HG03469 (cell line): Measurements from ENCODE around the gene MBOAT1.
"Not testable (repeated sequence)": the region's sequence is repeated elsewhere in the genome, so short reads cannot be mapped to it uniquely, and the experiment has no call there.

Experiments used
- ATAC-seq: cut with Tn5 transposase; IDR thresholded peaks from one replicate; pipeline ENCODE4 v1.9.1; 2021; ENCODE audit warnings: mild to moderate bottlenecking, moderate library complexity, moderate number of reproducible peaks; ENCODE audit not compliant: unreplicated experiment

MBOAT1 gene

DNA sequence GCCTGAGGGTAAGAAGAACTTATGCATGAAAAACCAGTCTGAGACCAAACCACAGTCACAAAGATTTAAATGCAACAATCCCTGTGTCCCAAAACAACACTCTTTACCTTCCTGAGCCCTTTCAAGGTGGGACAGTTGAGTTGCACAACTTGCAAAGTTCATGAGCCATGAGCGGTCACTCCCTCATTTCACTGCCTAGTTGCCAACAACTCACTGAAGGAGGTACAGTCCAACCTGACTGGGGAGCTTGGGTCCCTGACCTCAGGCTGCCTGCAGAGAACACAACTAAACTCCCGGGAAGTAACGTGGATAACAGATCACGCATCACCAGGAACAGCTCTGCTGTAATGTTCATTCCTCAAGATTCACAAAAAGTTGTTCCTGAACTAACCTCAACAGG is 69.4 kb downstream of the MBOAT1 start:
- ATAC-seq, result no peak

DNA sequence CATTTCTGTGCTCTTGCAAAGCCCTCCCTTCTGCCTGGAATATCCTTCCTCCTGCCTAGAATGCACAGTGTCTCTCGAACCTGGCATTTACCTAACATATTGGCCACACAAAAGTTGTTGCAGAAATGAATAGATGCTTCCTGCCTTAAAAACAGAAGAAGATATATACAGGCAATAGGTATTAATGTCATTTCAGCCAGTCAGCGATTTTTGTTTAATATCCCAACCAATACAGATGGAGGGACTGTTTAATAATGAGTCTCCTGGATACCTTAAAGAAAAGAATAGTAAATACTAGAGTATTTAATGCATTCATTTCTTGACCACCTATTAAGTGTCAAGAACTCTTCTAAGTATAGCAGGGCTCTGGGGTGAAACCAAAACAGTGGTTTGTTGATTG is 70.3 kb downstream of the MBOAT1 start:
- ATAC-seq, result no peak

DNA sequence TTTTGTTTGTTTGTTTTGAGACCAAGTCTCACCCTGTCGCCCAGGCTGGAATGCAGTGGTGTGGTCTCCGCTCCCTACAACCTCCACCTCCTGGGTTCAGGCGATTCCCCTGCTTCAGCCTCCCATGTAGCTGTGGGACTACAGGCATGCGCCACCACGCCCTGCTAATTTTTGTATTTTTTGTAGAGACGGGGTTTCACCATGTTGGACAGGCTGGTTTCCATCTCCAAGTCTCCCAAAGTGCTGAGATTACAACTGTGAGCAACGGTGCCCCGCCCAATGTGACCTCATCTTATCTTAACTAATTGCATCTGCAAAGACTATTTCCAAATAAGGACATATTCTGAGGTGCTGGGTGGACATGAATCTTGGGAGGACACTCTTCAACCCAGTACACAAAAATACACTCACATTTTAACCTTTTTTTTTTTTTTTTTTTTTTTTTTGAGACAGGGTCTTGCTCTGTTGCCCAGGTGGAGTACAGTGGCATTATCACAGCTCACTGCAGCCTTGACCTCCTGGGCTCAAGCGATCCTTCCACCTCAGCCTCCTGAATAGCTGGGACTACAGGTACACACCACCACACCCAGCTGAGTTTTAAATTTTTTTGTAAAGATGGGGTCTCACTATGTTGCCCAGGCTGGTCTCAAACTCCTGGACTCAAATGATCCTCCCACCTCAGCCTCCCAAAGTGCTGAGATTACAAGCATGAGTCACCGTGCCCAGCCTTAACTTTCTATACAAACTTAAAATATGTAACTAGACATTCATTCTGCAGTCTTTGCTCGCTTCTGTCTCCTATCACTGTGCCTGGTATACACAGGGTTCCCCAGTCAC is 72.9 kb downstream of the MBOAT1 start:
- ATAC-seq, result not testable (repeated sequence)

DNA sequence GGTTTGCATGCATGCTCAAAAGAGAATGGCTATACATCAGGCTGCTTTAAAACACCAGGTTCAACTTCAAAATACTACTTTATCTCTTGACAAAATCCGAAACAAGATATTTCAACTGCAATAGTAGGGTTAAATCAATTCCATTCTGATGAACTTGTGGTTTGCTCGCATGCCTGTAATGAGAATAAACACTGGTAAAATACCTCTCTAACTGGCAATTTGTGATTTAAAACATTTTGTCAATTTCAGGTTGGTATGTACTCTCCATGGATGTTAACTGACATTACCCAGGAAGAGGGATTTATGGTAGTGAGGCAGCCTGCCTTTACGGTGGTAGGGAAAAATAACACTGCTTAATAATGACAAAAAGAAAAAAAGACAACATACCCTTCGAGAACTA is 74.4 kb downstream of the MBOAT1 start:
- ATAC-seq, result no peak

DNA sequence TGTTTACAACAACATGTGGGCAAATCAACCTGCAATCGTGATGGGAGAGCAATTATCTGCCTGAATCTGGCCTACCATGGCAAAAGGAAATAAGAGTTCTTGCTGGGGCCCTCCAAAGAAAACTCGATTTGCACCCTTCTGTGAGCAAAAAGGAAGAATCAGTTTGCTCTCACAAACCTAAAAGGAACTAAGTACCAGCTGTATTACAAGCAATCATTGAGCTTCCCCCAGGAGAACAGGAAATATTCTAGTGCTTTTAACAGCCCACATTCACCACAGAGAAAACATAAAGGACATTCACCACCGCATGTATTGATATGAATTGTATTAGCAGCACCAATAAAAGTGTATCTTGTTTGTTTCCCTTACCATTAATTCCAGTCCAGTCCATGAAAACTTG is 75.0 kb downstream of the MBOAT1 start:
- ATAC-seq, result no peak

GRCh38 chr6:20135677-20136268 is 76.5 kb downstream of the MBOAT1 start:
- no peak for ATAC-seq

DNA sequence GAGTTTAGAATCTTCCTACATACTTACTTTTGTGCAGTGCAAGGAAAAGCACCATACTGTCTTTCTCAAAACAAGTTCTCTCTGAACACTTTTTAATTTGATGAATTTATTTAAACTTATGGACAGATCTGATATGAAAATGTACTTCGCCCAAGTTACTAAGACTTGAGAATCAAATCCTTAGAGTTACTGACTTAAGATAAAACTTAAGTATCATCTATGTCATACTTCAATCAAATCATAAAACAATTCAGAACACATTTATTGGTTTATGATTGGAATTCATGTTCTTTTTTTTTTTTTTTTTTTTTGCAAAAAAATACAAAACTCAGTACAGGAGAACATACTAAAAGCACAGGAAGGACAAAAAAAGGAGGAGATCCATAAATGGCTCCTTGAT is 77.7 kb downstream of the MBOAT1 start:
- no peak for ATAC-seq

DNA sequence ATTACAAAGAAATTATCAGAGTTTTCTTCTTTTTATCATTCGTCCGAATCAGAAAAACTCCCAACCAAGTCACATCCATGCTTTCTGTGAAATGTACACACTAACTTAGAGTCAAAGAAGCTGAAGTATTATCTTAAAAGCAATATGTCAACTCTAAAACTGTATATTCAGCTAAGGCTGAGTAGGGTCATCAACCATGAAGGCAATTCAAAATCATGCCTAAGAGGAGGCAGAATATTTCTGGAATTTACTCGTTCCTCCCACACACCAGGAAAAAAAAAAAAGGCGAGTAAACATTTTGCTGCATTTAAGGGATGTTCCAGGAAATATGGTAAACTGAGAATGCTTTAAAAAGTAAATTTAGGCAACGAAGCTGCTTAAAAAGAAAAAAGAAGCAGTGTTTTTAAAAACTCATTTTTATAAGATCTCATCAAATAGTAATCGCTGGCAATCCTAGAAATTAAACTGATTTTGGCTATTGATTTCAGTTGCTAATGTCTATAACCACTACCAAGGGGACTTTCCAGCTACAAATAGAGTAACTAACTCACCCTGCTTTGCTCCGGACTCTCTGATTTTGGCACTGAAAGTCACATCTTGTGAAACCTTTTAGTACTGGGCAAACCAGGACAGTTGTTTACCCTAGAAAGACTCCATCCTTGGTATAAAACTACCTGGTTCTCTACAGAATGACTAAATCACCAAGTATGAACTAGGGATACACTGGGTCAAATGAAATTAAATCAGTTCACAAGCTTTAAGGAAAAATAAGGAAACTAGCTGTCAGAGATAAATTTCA is 82.8 kb downstream of the MBOAT1 start:
- no peak for ATAC-seq

GRCh38 chr6:20128018-20128417 is 84.3 kb downstream of the MBOAT1 start:
- ATAC-seq, result no peak

DNA sequence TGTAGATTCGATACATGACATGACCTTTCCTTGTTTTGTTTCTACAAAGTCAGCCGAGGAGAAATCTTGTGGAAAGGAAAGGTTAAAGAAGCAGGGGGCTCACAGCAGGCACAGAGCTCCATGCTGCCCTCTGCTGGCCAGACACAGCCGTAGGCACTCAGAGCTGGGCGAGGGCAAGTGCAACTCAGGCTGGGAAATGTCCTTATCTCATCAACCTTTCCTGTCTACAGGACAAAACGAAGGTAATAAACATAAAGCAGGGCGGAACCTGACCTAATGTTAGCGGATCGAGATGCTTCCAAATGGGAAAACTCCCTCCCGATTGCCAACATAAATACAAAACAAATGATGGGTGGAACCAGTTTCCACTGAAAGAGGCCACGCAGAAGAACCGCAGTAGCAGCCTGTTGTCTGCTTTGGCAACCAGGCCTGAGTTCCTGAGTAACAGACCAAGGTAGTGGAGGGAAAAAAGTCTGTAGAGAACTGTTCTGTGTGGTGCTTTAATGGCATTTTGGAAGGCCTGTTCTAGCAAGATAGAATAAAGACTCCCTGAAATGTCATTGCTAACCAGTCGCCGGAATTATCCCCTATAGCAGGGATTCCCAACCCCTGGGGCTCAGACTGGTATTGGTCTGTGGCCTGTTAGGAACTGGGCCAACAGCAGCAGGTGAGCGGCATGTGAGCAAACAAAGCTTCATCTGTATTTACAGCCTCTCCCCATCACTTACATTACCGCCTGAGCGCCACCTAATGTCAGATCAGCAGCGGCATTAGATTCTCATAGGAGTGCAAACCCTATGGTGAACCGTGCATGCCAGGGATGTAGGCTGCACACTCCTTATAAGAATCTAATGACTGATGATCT is 85.2 kb downstream of the MBOAT1 start:
- peak; percentile 64 for ATAC-seq

- no peak for ATAC-seq
Measured at GRCh38 chr6:20126102-20126752, 86.0 kb downstream of the MBOAT1 start.

DNA sequence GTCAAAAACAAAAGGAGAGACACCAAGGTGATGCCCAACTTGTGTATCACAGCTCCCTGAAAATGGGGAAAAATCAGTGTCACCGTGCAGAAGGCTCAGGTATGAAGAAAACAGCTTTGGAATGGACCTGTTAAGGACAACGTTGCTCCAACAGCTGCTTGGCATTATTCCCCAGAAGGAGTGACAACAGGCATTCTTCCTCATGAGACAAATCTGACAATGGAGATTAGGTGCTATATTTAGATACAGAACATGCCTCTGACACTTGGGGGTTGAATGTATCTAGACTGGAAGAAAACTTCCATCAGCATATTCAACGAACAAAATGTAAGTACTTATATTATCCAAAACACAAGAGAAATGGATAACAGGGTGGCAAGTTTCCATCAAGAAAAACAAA is 87.7 kb downstream of the MBOAT1 start:
- ATAC-seq, result no peak

DNA sequence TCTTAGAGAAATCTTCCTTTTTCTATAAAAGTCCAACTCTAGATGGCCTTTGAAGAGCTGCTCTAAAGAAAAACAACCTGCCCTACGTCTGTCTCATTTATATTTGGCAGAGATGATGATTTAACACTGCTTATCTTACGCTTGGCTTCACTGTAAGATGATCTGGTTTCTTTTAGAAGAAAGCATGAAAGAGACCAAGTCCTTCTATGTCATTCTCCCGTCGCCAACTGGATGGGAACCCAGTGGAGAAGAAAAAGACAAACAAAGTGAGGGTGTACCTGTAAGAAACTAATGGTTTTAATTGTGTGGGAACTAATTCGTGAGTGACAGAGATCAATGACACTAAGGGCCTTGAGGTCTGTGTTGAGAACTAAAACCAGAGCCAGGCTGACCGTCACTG is 92.8 kb downstream of the MBOAT1 start:
- ATAC-seq, result no peak

GRCh38 chr6:20118892-20119291 is 93.4 kb downstream of the MBOAT1 start:
- ATAC-seq, result no peak

DNA sequence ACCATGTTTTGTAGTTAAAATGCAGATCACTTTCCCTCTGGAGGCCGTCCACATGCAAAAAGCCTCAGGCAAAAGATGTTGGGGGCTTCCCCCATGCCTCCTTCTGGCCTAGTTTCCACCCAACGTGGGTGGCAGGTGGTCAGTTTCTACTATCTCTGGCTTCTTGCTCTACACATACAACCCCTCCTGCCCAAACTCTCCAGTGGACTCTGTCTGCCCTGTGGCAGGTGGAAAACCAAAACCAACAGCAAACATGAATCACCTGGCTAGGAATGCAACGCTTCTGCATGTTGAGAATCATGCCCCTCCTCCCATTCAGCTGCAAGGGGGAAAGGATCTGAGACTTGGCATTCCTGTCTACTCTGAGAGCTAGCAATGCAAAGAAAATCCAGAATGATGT is 94.8 kb downstream of the MBOAT1 start:
- ATAC-seq, result peak; percentile 57

DNA sequence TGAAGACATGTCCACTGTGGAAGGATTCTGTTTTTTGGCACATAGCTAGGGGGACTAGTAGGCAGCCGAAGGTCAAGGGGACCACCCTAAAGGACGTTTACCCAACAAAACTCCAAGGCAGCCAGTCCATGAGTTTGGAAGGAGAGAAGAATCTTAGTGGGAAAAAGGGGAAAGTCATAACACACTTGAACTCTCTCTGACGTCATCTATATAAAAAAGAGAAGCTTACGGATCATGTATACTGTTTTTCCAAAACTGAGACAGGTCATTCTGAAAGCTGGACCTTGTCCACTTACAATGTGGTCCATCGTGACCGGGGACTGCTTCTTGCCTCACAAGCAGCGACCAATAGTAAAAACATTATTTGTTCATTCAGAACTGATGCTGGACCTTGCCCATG is 95.5 kb downstream of the MBOAT1 start:
- ATAC-seq, result no peak

DNA sequence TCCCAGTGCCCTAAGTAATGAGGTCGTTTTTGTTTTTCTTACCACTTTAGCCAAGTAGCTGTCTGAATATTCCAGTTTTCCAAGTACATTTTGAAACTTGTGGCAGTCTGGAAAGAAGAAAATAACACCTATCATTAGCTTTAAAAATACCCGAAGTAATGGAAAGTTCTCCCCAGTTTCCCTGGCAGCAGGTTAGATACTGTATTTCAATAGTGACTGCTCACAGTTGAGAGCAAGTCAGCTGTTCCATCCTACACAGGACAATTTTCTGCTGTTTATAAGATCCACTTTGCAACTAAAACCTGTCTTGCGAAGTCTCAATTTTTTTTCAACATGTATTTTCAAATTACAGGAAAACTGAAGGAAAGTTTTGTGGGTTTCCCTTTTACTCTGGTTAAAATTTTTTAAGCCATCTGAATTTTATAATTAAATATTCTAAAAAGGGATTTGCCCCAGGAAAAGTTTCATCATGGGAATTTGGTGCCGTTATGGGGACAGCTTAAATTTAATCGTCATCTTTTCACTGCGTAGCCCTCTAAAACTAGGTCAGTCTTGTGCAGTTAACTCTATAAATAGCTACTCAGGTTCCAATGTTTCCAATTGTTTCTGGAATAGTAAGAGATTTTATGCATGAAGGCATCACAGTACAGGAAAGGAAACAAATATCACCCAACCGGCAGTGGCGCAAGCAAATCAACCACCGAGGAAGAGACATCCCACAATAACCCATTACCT is 96.9 kb downstream of the MBOAT1 start:
- no peak for ATAC-seq

GRCh38 chr6:20113649-20114224 is 98.5 kb downstream of the MBOAT1 start:
- ATAC-seq, result no peak

GRCh38 chr6:20112841-20113240 is 99.4 kb downstream of the MBOAT1 start:
- no peak for ATAC-seq
